CD4-positive, CD25-positive, alpha-beta regulatory T cell (primary cell): ENCODE results near the gene ALOX5. TPM values are rescaled to one million over a fixed set of nuclear protein-coding genes. Genes with fewer than 3 reads are reported as not detected.
A peak's percentile ranks its signal among the peaks of the same experiment; 100 is the strongest.

Experiments used
- ATAC-seq, 2 donors: fragments of 150-1000 bp; cut with Tn5 transposase; one replicate each; pipeline ENCODE4 v1.10.0; 2021; ENCODE audit warnings: low read depth in 2 of 2, moderate number of reproducible peaks in 2 of 2, moderate library complexity in 1 of 2
- DNase-seq, 3 donors: peaks; one replicate each; pipeline versions ENCODE4 v3.0.0 to v3.0.0-alpha.2; 2012 to 2022; ENCODE audit warnings: mixed read lengths in 1 of 3
- H3K27ac ChIP-seq: one replicate; pipeline ENCODE4 v1.7.0; 2013; ENCODE audit warnings: mild to moderate bottlenecking, low read length; ENCODE audit not compliant: insufficient read depth, poor library complexity, severe bottlenecking
- H3K27me3 ChIP-seq: one replicate; pipeline ENCODE4 v1.7.0; 2013; ENCODE audit warnings: low read length; ENCODE audit not compliant: control insufficient read depth, insufficient read depth
- H3K36me3 ChIP-seq: one replicate; pipeline ENCODE4 v1.7.0; 2013; ENCODE audit warnings: mild to moderate bottlenecking, low read length, moderate library complexity; ENCODE audit not compliant: control insufficient read depth, insufficient read depth
- H3K4me1 ChIP-seq: 2 replicates; pipeline ENCODE4 v1.7.0; 2013; ENCODE audit warnings: mild to moderate bottlenecking, low read length; ENCODE audit not compliant: insufficient read depth, control insufficient read depth, poor library complexity, severe bottlenecking
- H3K4me3 ChIP-seq: one replicate; pipeline ENCODE4 v1.7.0; 2013; ENCODE audit warnings: low read depth, mild to moderate bottlenecking, low read length, moderate library complexity
- H3K9me3 ChIP-seq, 2 experiments: 1 replicate in 1 of 2; 2 replicates in 1 of 2; pipeline ENCODE4 v1.7.0; 2013; ENCODE audit warnings: low read length in 2 of 2, mild to moderate bottlenecking in 1 of 2, moderate library complexity in 1 of 2; ENCODE audit not compliant: control insufficient read depth in 2 of 2
- H3K27ac Mint-ChIP-seq, 3 donors: one replicate each; pipeline ENCODE4 v1.8.0; 2020 to 2022; ENCODE audit warnings: mild to moderate bottlenecking in 3 of 3, mixed read lengths in 3 of 3, moderate library complexity in 2 of 3
- H3K27me3 Mint-ChIP-seq: one replicate; pipeline ENCODE4 v1.8.0; 2022; ENCODE audit warnings: mild to moderate bottlenecking, mixed read lengths
- H3K36me3 Mint-ChIP-seq: one replicate; pipeline ENCODE4 v1.8.0; 2020; ENCODE audit warnings: mixed read lengths
- H3K4me1 Mint-ChIP-seq, 4 donors: one replicate each; pipeline ENCODE4 v1.8.0; 2020 to 2022; ENCODE audit warnings: mixed read lengths in 4 of 4, mild to moderate bottlenecking in 1 of 4
- H3K4me3 Mint-ChIP-seq, 4 donors: one replicate each; pipeline ENCODE4 v1.8.0; 2020 to 2022; ENCODE audit warnings: mild to moderate bottlenecking in 4 of 4, mixed read lengths in 4 of 4, moderate library complexity in 3 of 4
- H3K9me3 Mint-ChIP-seq, 7 donors: one replicate each; pipeline ENCODE4 v1.8.0; 2020 to 2022; ENCODE audit warnings: mixed read lengths in 7 of 7, mild to moderate bottlenecking in 3 of 7, moderate library complexity in 2 of 7
- polyA plus RNA-seq, 4 donors: library from polyadenylated mRNA; unstranded; fragments of 300-500 nt; fragmentation: Illumina TruSeq; gene quantifications; one replicate each; pipeline ENCODE4 v1.2.3, GENCODE V29; 2021
- total RNA-seq: library from RNA; stranded (reverse); gene quantifications from one replicate; pipeline ENCODE4 v1.2.3, GENCODE V29; 2022

ALOX5 gene
- total and polyA plus RNA-seq, 5 donors from 2014 or later = 0.16 to 1.5 (median 0.28) TPM

DNA sequence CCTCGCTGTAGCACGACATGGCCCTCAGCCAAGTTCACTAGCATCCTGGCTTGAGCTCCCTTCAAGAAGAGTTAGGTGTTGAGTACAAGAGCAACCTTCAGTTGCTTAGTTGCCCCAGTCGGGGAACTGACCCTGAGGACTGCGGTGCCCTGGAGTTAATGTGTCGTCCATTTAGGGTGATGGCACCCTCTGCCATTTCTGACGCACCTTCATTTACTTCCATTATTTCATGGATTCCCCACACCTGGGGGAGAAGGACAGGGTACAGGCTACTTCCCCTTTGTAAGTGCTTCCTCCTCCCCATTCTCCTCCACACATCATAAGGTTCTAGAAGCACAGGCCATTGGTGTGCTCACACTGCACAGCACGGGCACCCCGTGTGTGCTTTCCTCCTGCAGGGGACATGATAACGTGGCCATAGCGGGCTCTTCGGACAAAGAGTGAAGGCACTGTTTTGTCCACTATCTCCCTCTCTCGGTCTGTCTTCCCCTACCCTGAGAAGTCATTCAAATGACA lies 1.8 kb downstream of the ALOX5 start:
- H3K27me3 ChIP-seq = peaks cover 14% of the 10 kb centered on the region
- Mint-ChIP-seq H3K36me3 (no peaks in the 10 kb centered on the region), H3K9me3 (no peaks in the 10 kb centered on the region), H3K27me3 (peaks cover 50% of the 10 kb centered on the region), H3K4me1 (peaks cover 4 to 16% (median 8%) of the 10 kb centered on the region in 4 donors), H3K27ac (no peak overlapping the region), H3K4me3 (no peak overlapping the region)
- H3K27ac ChIP-seq = no peak overlapping the region
- DNase-seq (no peak), ATAC-seq (no peak)
- H3K9me3 ChIP-seq = no peaks in the 10 kb centered on the region
- no peak overlapping the region for H3K4me3 ChIP-seq
- H3K36me3 ChIP-seq = no peaks in the 10 kb centered on the region
- H3K4me1 ChIP-seq = no peaks in the 10 kb centered on the region

DNA sequence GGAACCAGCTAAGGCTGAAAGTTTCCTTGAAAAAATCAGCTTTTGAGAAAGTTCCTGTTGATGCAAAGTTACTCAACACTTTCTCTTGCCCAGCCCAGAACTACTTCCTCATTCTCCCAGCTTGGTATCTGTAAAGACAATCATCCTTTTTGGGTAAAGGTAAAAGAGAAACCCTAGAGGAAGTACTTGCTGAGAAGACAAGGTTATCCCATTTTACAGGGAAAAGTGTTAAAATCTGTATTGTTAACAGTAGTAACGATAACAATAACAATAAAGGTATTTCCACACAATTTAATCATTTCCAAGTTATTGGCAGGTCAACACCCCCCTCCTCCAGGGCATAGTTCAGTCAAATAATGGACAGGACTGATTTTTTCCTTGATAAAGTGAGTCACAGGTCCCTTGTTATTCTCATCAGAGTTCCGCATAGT lies 2.4 kb downstream of the ALOX5 start:
- Histone ChIP-seq H3K36me3 (no peaks in the 10 kb centered on the region), H3K4me1 (no peaks in the 10 kb centered on the region), H3K9me3 (no peaks in the 10 kb centered on the region), H3K27me3 (peaks cover 14% of the 10 kb centered on the region), H3K27ac (no peak overlapping the region), H3K4me3 (no peak overlapping the region)
- no peak for ATAC-seq
- H3K9me3 Mint-ChIP-seq = no peaks in the 10 kb centered on the region
- peaks cover 46% of the 10 kb centered on the region for H3K27me3 Mint-ChIP-seq
- DNase-seq = no peak
- no peak overlapping the region for H3K4me3 Mint-ChIP-seq
- no peaks in the 10 kb centered on the region for H3K36me3 Mint-ChIP-seq
- peaks cover 4 to 16% (median 8%) of the 10 kb centered on the region in 4 donors for H3K4me1 Mint-ChIP-seq
- no peak overlapping the region for H3K27ac Mint-ChIP-seq

DNA sequence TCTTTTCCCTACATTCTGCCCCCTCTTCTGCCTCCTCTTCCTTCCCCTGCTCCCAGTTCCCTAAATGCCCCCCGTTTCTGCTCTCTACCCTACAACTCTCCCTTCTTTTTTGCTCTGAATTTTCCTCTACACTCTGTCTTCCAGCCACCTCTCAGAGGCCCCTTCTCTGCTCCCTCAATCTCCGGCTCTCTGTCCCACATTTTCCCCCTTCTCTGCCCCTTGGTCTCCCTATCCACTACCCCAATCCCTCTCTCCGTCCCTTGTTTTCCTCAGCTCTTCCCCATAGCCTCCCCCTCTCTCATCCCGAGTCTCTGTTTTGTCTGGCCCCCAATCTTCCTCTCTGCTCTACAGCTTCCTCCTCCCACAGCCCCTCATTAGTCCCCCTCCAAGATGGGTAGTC lies 3.3 kb downstream of the ALOX5 start:
- H3K4me1 ChIP-seq = no peaks in the 10 kb centered on the region

DNA sequence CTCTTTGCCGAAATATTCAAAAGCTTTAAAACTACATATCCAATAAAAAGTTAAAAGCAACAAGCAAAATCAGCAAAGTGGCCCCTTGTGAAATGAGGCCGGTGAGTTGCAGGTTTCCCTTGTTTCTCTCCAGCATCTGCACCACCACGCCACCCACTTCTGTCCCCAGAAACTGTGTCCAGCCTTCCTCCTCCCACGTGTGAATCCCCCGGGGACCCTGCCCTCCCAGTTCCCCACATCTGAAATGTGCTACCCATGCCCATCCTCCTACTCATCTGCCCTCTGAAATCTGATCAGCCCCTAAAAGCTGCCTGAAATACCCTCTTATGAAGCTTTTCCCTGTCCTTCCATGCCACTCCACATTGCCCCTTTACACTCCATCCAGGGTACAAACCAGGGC lies 3.8 kb downstream of the ALOX5 start:
- H3K9me3 Mint-ChIP-seq = no peaks in the 10 kb centered on the region
- Histone ChIP-seq H3K9me3 (no peaks in the 10 kb centered on the region), H3K4me1 (no peaks in the 10 kb centered on the region), H3K27me3 (peaks cover 3% of the 10 kb centered on the region), H3K4me3 (no peak overlapping the region), H3K27ac (no peak overlapping the region), H3K36me3 (no peaks in the 10 kb centered on the region)
- peaks cover 3 to 13% (median 5%) of the 10 kb centered on the region in 4 donors for H3K4me1 Mint-ChIP-seq
- peak overlapping the region in 1 of 4 donors; percentile 14 for H3K4me3 Mint-ChIP-seq
- no peak overlapping the region for H3K27ac Mint-ChIP-seq
- DNase-seq (no peak), ATAC-seq (no peak)
- no peaks in the 10 kb centered on the region for H3K36me3 Mint-ChIP-seq
- H3K27me3 Mint-ChIP-seq = peaks cover 34% of the 10 kb centered on the region

More for the DNA sequence above, 3.3 kb downstream of the ALOX5 start:
- Histone ChIP-seq H3K4me3 (no peak overlapping the region), H3K9me3 (no peaks in the 10 kb centered on the region), H3K27me3 (peaks cover 8% of the 10 kb centered on the region), H3K27ac (no peak overlapping the region), H3K36me3 (no peaks in the 10 kb centered on the region)
- Mint-ChIP-seq H3K36me3 (no peaks in the 10 kb centered on the region), H3K4me3 (no peak overlapping the region), H3K9me3 (no peaks in the 10 kb centered on the region), H3K27me3 (peaks cover 40% of the 10 kb centered on the region), H3K27ac (no peak overlapping the region), H3K4me1 (peaks cover 4 to 16% (median 8%) of the 10 kb centered on the region in 4 donors)
- DNase-seq = no peak
- no peak for ATAC-seq

GRCh38 chr10:45378914-45379726 lies 5.1 kb downstream of the ALOX5 start:
- DNase-seq = no peak

GRCh38 chr10:45379891-45380540 lies 6.0 kb downstream of the ALOX5 start:
- no peak overlapping the region for H3K4me3 ChIP-seq
- H3K4me1 Mint-ChIP-seq = peaks cover 0 to 4% (median 0%) of the 10 kb centered on the region in 4 donors
- H3K9me3 Mint-ChIP-seq = no peaks in the 10 kb centered on the region
- no peaks in the 10 kb centered on the region for H3K27me3 ChIP-seq
- no peaks in the 10 kb centered on the region for H3K9me3 ChIP-seq
- no peak overlapping the region for H3K27ac ChIP-seq
- H3K4me3 Mint-ChIP-seq = no peak overlapping the region
- peak in 1 of 2 donors; percentile 36 for ATAC-seq
- peaks cover 24% of the 10 kb centered on the region for H3K27me3 Mint-ChIP-seq
- no peaks in the 10 kb centered on the region for H3K36me3 ChIP-seq
- no peaks in the 10 kb centered on the region for H3K4me1 ChIP-seq
- no peak for DNase-seq
- H3K36me3 Mint-ChIP-seq = no peaks in the 10 kb centered on the region
- no peak overlapping the region for H3K27ac Mint-ChIP-seq

More at GRCh38 chr10:45378914-45379726, 5.1 kb downstream of the ALOX5 start:
- H3K27ac Mint-ChIP-seq = no peak overlapping the region
- Histone ChIP-seq H3K9me3 (no peaks in the 10 kb centered on the region), H3K36me3 (no peaks in the 10 kb centered on the region), H3K4me1 (no peaks in the 10 kb centered on the region), H3K27me3 (no peaks in the 10 kb centered on the region), H3K4me3 (no peak overlapping the region), H3K27ac (no peak overlapping the region)
- peaks cover 24% of the 10 kb centered on the region for H3K27me3 Mint-ChIP-seq
- peaks cover 0 to 8% (median 0%) of the 10 kb centered on the region in 4 donors for H3K4me1 Mint-ChIP-seq
- H3K9me3 Mint-ChIP-seq = no peaks in the 10 kb centered on the region
- no peaks in the 10 kb centered on the region for H3K36me3 Mint-ChIP-seq
- no peak overlapping the region for H3K4me3 Mint-ChIP-seq
- ATAC-seq = no peak

- no peaks in the 10 kb centered on the region for H3K4me1 ChIP-seq
- H3K4me3 ChIP-seq = no peak overlapping the region
- Mint-ChIP-seq H3K27ac (no peak overlapping the region), H3K9me3 (no peaks in the 10 kb centered on the region), H3K4me1 (no peaks in the 10 kb centered on the region), H3K4me3 (no peak overlapping the region), H3K36me3 (no peaks in the 10 kb centered on the region), H3K27me3 (peaks cover 24% of the 10 kb centered on the region)
- no peak for ATAC-seq
- H3K36me3 ChIP-seq = no peaks in the 10 kb centered on the region
- no peak overlapping the region for H3K27ac ChIP-seq
- DNase-seq = no peak
- no peaks in the 10 kb centered on the region for H3K27me3 ChIP-seq
- H3K9me3 ChIP-seq = no peaks in the 10 kb centered on the region
Observed at GRCh38 chr10:45380903-45381620, 7.0 kb downstream of the ALOX5 start.
